ENCODE measurements around the gene FAM83C.

GRCh38 chr20:35281506-35282101, 10.6 kb downstream of the FAM83C start:
- TF ChIP-seq CTCF (IDR thresholded peaks at IDR 0.05) (no peak), POLR2A (IDR thresholded peaks at IDR 0.05) (no peak)
